Activated T-cell treated with anti-CD3 and anti-CD28 coated beads, Interleukin-2, amount 50 U/mL, for 1 hour (primary cell): ENCODE data around the gene ZNF844.
"Not testable (repeated sequence)": the region's sequence is repeated elsewhere in the genome, so short reads cannot be mapped to it uniquely, and the experiment has no call there.

Experiments used
- DNase-seq: peaks from one replicate; pipeline ENCODE4 v3.0.0-alpha.2; 2020

Gene ZNF844

GRCh38 chr19:12092956-12093355, 28.4 kb downstream of the ZNF844 start:
- DNase-seq, result no peak

DNA sequence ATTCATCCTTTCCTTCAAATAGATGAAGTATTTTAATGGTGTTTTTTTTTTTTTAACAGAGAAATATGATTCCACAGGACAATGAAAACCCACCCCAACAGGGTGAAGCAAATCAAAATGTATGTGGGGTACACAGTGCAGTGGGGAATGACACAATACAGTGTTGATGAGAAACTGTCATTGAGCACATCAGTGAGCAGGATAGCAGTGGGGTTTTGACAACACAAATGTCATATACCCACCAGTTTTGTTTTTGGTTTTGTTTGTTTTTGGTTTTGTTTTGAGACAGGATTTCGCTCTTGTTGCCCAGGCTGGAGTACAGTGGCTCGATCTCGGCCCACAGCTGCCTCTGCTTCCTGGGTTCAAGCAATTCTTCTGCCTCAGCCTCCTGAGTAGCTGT, 29.2 kb downstream of the ZNF844 start:
- no peak for DNase-seq

- DNase-seq, result no peak
These were observed 30.7 kb downstream of the ZNF844 start for GRCh38 chr19:12095111-12095790.

GRCh38 chr19:12098040-12098439, 33.5 kb downstream of the ZNF844 start:
- no peak for DNase-seq

- DNase-seq, result not testable (repeated sequence)
These were observed 39.4 kb downstream of the ZNF844 start for GRCh38 chr19:12103909-12104308.

GRCh38 chr19:12111176-12111575, 46.6 kb downstream of the ZNF844 start:
- DNase-seq, result no peak

DNA sequence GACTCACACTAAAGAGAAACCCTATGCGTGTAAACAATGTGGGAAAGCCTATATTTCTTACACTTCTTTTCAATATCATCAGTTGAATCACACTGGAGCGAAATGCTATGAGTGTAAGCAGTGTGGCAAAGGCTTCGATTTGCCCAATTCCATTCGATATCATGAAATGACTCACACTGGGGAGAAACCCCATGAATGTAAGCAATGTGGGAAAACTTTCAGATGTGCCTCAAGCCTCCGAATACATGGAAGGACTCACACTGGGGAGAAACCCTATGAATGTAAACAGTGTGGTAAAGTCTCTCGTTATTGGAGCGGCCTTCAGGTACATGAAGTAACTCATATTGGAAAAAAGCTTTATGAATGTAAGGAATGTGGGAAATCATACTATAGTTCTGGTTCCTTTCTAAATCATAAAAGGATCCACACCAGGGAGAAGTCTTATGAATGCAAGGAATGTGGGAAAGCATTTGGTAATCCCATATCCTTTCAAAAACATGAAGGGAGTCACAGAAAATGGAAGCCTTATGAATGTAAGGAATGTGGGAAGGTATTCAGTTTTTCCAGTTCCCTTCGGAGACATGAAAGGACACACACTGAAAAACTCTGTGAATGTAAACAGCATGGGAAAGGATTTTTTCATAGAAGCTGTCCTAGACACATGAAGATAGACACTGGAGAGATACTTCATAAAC, 47.6 kb downstream of the ZNF844 start:
- no peak for DNase-seq

DNA sequence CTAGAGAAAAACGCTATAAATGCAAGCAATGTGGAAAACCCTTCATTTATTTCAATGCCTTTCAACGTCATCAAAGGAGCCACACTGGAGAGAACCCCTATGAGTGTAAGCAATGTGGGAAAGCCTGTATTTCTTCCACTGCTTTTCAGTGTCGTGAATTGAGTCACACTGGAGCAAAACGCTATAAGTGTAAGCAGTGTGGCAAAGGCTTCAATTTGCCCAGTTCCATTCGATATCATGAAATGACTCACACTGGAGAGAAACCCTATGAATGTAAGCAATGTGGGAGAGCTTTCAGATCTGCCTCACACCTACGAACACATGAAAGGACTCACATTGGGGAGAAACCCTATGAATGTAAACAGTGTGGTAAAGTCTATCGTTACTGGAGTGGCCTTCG, 48.2 kb downstream of the ZNF844 start:
- no peak for DNase-seq

- no peak for DNase-seq
These were observed 48.6 kb downstream of the ZNF844 start for GRCh38 chr19:12113121-12113520.

GRCh38 chr19:12117201-12117970, 52.9 kb downstream of the ZNF844 start:
- no peak for DNase-seq

DNA sequence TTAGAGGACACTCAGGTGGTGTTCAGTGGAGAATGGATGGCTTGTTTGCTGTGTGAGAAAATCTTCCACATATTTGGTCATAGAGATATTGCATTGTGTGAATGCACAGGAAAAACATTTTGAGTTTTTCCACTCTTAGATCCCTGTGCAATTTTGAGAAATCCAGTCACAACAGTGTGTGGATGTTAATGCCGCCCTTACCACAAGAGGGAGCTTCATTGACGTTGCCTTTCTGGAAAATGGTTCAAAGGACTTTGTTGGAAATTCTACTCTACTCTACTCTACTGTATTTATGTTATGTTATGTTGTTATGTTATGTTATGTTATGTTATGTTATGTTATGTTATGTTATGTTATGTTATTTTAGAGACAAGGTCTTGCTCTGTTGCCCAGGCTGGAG, 62.2 kb downstream of the ZNF844 start:
- no peak for DNase-seq
